Activated naive CD8-positive, alpha-beta T cell (primary cell): ENCODE results near the gene HACD1.
"Not testable (repeated sequence)": the region's sequence is repeated elsewhere in the genome, so short reads cannot be mapped to it uniquely, and the experiment has no call there.

Source experiments
- H3K27ac Mint-ChIP-seq: one replicate; pipeline ENCODE4 v1.8.0; 2021; ENCODE audit warnings: mixed read lengths
- H3K27me3 Mint-ChIP-seq: one replicate; pipeline ENCODE4 v1.8.0; 2021; ENCODE audit warnings: mixed read lengths
- H3K36me3 Mint-ChIP-seq: one replicate; pipeline ENCODE4 v1.8.0; 2021; ENCODE audit warnings: mixed read lengths
- H3K4me1 Mint-ChIP-seq: one replicate; pipeline ENCODE4 v1.8.0; 2021; ENCODE audit warnings: low read depth, mixed read lengths
- H3K4me3 Mint-ChIP-seq: one replicate; pipeline ENCODE4 v1.8.0; 2021; ENCODE audit warnings: mild to moderate bottlenecking, mixed read lengths
- H3K9me3 Mint-ChIP-seq: one replicate; pipeline ENCODE4 v1.8.0; 2021; ENCODE audit warnings: low read depth, mixed read lengths

Gene HACD1

DNA sequence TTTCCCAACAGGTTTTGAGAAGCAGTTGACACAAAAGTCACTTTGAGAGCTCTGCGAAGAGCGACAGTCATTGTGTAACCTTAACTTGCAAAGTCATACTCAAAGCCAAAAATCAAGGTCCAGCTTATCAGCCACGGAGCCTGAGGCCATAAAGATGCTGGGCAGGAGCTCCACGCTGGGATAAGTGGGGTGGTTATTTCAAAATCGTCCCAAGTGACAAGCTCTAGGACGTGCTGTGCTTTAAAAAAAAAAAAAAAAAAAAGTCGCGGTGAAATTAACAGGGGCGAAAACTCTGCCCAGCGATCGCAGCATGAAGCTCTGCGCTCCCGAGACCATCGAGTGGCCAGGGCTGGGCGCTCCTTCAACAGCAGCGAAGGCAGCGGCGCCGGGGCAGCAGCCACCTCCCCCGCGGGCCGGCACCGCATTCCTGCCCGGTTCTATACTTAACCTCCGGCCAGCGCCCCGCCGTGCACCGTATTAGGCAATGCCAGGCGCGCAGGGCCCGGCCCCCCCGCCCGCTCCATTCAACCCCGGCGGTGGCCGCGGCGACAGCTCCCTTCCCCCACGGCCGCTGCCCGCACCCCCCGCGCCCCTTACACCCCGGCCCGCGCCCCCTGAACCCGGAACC is 657 bp downstream of the HACD1 start:
- Mint-ChIP-seq H3K9me3 (no peaks in the 10 kb centered on the region), H3K27ac (no peak overlapping the region), H3K4me1 (peaks cover 4% of the 10 kb centered on the region), H3K4me3 (peak overlapping the region; percentile 75), H3K36me3 (no peaks in the 10 kb centered on the region), H3K27me3 (peaks cover 16% of the 10 kb centered on the region)

DNA sequence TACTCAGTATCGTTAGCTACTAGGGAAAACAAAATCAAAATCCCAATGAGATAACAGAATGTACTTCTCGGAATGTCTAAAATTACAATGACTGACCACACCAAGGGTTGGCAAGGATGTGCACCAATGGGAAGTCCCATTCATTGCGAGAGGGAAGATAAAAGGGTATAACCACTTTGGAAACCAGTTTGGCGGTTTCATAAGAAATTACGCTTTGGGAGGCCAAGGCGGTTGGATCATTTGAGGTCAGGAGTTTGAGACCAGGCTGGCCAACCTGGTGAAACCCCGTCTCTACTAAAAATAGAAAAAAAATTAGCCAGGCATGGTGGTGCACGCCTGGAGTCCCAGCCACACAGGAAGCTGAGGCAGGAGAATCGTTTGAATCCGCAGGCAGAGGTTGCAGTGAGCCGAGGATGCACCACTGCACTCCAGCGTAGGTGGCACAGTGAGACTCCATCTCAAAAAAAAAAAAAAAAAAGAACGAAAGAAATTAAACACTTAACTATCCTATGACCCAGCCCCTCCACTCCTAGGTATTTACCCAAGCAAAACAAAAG is 7.6 kb downstream of the HACD1 start:
- H3K9me3 Mint-ChIP-seq = no peaks in the 10 kb centered on the region
- H3K27me3 Mint-ChIP-seq = no peaks in the 10 kb centered on the region
- no peaks in the 10 kb centered on the region for H3K4me1 Mint-ChIP-seq
- no peak overlapping the region for H3K27ac Mint-ChIP-seq
- no peak overlapping the region for H3K4me3 Mint-ChIP-seq
- H3K36me3 Mint-ChIP-seq = no peaks in the 10 kb centered on the region

DNA sequence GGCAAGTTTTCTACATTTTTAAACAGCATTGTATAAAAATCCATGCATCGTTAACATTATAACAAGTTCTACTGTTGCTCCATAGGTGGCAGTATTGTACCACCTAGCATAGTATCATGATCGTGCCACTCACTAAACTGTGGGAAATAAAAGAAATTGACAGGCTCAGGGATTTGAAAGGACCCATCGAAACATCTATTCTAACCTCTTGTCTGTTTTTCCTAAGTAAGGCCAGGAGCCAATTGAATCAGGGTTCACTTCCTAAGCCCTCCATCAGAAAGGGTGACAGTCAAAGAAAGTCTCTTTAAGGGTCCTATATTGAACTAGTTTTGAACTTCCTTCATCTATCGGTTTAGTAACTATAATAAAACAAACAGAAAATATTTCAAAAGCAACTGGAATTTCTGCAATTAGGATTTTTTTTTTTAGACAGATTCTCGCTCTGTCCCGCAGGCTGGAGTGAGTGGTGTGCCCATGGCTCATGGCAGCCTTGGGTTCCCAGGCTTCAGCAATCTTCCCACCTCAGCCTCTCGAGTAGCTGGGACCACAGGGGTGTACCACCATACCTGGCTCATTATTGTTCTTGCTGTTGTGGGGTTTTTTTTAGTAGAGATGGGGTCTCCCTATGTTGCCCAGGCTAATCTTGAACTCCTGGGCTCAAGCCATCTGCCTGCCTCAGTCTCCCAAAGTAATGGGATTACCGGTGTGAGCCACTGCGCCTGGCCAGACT is 9.4 kb downstream of the HACD1 start:
- Mint-ChIP-seq H3K4me3 (no peak overlapping the region), H3K4me1 (no peaks in the 10 kb centered on the region), H3K27me3 (no peaks in the 10 kb centered on the region), H3K27ac (no peak overlapping the region), H3K36me3 (no peaks in the 10 kb centered on the region), H3K9me3 (no peaks in the 10 kb centered on the region)

DNA sequence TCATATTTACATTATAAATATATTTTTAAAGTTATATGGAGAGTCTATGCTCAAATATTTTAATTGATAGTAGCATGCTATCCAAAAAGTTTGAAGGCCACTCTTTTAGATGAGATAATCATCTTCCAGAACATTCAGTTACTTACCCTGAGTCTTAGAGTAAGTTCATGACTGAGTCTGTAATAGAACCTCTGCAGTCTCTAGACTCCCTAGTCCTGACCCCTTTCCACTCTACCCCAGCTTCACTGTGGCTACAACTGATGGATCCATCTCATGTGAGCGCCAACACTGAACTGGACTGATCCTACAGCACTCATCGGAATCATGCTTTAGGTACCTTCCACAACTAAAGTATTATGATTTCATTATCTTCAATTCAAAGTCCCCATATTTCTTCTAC is 10.1 kb downstream of the HACD1 start:
- no peaks in the 10 kb centered on the region for H3K4me1 Mint-ChIP-seq
- H3K27me3 Mint-ChIP-seq = no peaks in the 10 kb centered on the region
- no peaks in the 10 kb centered on the region for H3K9me3 Mint-ChIP-seq
- no peaks in the 10 kb centered on the region for H3K36me3 Mint-ChIP-seq
- H3K27ac Mint-ChIP-seq = no peak overlapping the region
- H3K4me3 Mint-ChIP-seq = no peak overlapping the region

DNA sequence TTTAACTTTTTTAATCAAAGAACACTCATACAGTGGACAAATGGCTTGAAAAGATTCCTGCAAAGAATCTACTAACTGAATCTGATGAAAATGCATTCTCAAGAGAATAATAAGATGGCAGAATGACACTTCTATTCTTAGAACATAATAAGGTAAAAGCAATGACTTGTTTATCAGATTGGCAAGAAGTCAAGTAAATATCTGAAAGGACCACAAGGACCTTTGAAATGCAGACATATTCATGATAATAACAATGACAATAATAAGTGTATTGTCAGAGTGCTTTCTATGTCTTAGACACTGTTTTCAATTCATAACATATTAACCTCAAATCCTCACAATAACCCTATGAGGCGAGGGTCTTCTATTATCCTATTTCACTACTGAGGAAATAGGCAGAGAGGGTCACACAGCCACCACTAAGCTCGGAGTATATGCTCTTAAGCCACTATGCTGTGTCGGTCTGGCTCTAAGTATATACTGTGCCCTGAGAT is 10.6 kb downstream of the HACD1 start:
- no peak overlapping the region for H3K4me3 Mint-ChIP-seq
- H3K27me3 Mint-ChIP-seq = no peaks in the 10 kb centered on the region
- no peaks in the 10 kb centered on the region for H3K4me1 Mint-ChIP-seq
- no peaks in the 10 kb centered on the region for H3K36me3 Mint-ChIP-seq
- H3K9me3 Mint-ChIP-seq = no peaks in the 10 kb centered on the region
- H3K27ac Mint-ChIP-seq = no peak overlapping the region

DNA sequence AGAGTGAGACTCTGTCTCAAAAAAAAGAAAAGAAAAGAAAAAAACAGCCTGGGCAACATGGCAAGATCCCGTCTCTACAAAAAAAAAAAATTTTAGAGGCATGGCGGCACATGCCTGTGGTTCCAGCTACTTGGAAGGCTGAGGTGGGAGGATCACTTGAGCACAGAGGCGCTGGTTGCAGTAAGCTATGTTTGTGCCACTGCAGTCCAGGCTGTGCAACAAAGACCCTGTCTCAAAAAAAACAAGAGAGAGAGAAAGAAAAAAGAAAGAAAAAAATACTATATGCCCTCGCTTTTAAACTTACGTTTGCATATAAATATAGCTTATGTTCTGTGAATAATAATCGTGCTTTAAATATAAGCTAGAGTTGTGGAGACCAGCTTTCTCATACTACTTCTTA is 11.2 kb downstream of the HACD1 start:
- H3K4me3 Mint-ChIP-seq = no peak overlapping the region
- no peaks in the 10 kb centered on the region for H3K4me1 Mint-ChIP-seq
- H3K27me3 Mint-ChIP-seq = no peaks in the 10 kb centered on the region
- H3K27ac Mint-ChIP-seq = no peak overlapping the region
- H3K9me3 Mint-ChIP-seq = no peaks in the 10 kb centered on the region
- no peaks in the 10 kb centered on the region for H3K36me3 Mint-ChIP-seq

DNA sequence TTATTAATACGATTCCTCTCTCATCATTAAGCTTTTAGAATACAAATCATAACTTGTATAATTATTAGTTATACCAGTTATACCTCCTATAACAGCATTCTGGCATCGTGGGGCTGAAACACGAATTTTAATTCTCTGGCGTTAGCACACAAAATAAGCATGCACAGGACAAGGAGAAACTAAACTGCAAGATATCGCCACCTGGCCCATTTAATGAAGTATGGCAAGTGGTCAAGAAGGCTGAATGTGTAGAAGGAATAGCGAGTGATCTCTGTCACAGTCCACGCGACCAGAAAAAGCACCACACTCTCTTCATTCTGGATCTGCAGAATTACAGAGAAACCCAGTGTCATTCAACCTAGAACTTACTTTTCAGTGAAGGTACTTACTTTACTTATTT is 18.1 kb downstream of the HACD1 start:
- Mint-ChIP-seq H3K9me3 (no peaks in the 10 kb centered on the region), H3K36me3 (no peaks in the 10 kb centered on the region), H3K4me1 (no peaks in the 10 kb centered on the region), H3K4me3 (no peak overlapping the region), H3K27me3 (peaks cover 3% of the 10 kb centered on the region), H3K27ac (no peak overlapping the region)

DNA sequence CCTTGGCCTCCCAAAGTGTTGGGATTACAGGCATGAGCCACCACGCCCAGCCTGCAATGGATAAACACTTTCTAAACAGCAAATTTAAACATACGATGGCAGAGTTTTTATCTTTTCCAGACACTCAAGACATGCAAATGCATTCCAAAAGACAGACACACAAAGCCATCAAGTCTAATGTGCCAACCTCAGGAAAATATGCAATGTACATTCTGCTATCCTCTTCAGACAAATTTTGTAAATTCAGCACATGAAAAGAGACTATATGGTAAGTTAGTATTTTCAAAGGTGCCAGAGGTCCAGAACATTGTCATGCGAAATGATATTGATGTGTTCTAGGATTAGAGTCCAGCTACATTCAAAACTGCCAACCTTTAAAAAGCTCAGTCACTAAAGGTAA is 19.8 kb downstream of the HACD1 start:
- no peaks in the 10 kb centered on the region for H3K36me3 Mint-ChIP-seq
- no peaks in the 10 kb centered on the region for H3K9me3 Mint-ChIP-seq
- H3K4me3 Mint-ChIP-seq = no peak overlapping the region
- no peak overlapping the region for H3K27ac Mint-ChIP-seq
- H3K4me1 Mint-ChIP-seq = no peaks in the 10 kb centered on the region
- H3K27me3 Mint-ChIP-seq = peaks cover 3% of the 10 kb centered on the region

DNA sequence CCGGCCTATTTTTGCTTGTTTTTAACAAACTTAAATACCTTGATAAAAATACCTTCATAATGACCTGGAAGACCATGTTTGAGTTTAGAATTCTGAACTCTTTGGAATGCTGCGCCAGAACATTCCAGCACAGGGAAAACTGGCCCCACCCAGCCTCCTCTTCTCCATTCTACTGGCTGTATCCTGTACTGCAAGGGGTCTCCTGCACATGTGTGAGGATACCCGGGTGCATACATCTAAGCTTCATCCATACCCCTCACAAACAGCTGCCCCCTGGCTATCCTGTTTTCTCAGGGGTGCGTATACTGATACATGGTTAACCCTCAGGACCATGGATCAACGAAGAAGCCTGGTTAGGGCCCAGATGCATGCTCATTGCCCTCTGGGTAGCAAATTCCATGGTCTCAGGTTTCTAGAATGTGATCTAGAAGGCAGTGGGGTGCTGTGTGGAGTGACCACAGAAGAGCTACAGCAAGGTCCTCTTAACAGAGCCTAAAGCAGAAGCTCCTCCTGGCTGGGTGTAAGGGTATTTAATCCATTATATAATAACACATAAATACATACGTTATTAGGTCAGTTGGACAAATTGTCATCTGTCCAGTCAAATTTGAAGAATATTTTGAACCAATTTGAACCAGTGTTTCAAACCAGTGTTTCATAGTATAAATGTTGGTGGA is 26.1 kb downstream of the HACD1 start:
- Mint-ChIP-seq H3K9me3 (no peaks in the 10 kb centered on the region), H3K27ac (no peak overlapping the region), H3K27me3 (peaks cover 1% of the 10 kb centered on the region), H3K36me3 (no peaks in the 10 kb centered on the region), H3K4me3 (no peak overlapping the region), H3K4me1 (peaks cover 3% of the 10 kb centered on the region)

DNA sequence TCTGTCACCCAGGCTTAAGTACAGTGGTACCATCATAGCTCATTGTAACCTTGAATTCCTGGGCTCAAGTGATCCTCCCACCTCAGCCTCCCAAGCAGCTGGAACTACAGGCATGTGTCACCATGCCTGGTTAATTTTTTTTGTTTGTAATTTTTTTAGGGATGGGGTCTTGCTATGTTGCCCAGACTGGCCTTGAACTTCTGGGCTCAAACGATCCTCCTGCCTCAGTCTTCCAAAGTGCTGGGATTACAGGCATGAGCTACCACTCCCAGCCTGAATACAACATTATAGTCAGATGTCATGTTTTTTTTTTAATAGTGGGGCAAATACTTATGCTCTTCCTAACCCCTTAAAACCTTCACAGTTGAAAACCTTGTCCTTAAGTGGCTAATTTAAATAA is 27.9 kb downstream of the HACD1 start:
- H3K36me3 Mint-ChIP-seq, H3K27ac Mint-ChIP-seq, H3K4me1 Mint-ChIP-seq, H3K9me3 Mint-ChIP-seq, H3K27me3 Mint-ChIP-seq, H3K4me3 Mint-ChIP-seq: not testable (repeated sequence)

DNA sequence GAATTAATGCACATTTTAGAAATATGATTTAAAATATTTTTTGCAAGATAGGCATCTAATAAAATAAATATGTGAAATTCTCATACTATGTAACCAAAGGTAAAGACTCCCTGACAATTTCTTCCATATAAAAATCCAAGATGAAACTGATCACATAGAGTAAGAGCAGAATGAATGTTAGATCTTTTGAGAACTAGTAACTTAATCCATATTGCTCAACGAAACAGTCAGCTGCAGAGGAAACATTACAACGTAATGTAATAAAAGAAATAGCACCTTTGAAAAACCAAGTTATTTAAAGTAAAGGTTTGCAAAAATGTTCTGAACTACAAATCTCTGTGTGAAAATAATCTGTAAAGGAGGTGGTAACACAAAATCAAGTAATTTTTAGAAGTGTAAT is 28.8 kb downstream of the HACD1 start:
- Mint-ChIP-seq H3K27ac (no peak overlapping the region), H3K9me3 (no peaks in the 10 kb centered on the region), H3K4me1 (peaks cover 3% of the 10 kb centered on the region), H3K36me3 (no peaks in the 10 kb centered on the region), H3K27me3 (peaks cover 1% of the 10 kb centered on the region), H3K4me3 (no peak overlapping the region)

DNA sequence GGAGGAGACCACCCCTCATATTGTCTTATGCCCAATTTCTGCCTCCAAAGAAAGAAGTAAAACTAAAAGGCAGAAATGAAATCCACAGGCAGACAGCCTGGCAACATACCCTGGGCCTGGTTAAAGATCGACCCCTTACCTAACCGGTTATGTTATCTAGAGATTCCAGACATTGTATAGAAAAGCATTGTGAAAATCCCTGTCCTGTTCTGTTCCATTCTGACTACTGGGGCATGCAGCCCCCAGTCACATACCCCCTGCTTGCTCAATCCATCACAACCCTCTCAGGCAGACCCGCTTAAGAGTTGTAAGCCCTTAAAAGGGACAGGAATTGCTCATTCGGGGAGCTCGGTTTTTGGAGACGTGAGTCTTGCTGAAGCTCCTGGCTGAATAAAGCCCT is 29.9 kb downstream of the HACD1 start:
- H3K36me3 Mint-ChIP-seq, H3K27ac Mint-ChIP-seq, H3K4me3 Mint-ChIP-seq: not testable (repeated sequence)

DNA sequence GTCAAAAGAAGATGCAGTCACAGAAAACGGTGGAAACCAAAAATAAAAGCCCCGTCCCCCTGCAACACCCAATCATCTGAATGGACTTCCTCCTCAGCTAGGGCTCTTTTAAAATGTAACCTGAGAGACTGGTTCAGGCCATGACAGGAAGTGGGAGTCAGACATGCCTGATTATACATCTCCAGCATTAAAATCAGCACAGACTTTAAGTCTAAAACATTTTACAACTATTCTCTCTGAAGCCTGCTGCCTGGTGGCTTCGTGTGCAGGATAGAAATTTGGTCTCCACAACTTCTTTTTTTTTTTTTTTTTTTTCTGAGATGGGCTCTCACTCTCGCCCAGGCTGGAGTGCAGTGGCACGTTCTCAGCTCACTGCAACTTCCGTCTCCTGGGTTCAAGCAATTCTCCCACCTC is 30.3 kb downstream of the HACD1 start:
- Mint-ChIP-seq H3K36me3 (no peaks in the 10 kb centered on the region), H3K4me3 (no peak overlapping the region), H3K9me3 (no peaks in the 10 kb centered on the region), H3K27me3 (peaks cover 1% of the 10 kb centered on the region), H3K4me1 (peaks cover 3% of the 10 kb centered on the region), H3K27ac (no peak overlapping the region)

More for the DNA sequence above, 29.9 kb downstream of the HACD1 start:
- not testable (repeated sequence) for H3K27me3 Mint-ChIP-seq, H3K4me1 Mint-ChIP-seq, H3K9me3 Mint-ChIP-seq

DNA sequence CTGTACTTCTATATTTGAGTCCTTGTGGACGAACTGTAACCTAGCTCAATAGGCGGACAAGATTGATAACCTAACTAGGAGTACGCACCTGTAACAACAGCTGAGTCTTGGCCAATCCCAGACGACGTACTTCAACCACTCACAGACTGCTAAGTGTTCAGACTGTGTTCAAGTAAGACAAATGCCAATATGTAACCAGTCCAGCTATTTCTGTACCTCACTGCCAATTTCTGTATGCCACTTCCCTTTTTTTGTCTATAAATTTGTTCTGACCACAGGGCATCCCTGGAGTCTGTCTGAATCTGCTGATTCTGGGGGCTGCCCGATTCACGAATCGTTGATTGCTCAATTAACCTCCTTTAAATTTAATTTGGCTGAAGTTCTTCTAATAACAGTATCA is 32.2 kb downstream of the HACD1 start:
- Mint-ChIP-seq H3K4me3 (no peak overlapping the region), H3K27ac (no peak overlapping the region), H3K4me1 (peaks cover 3% of the 10 kb centered on the region), H3K9me3 (no peaks in the 10 kb centered on the region), H3K27me3 (peaks cover 1% of the 10 kb centered on the region), H3K36me3 (no peaks in the 10 kb centered on the region)

DNA sequence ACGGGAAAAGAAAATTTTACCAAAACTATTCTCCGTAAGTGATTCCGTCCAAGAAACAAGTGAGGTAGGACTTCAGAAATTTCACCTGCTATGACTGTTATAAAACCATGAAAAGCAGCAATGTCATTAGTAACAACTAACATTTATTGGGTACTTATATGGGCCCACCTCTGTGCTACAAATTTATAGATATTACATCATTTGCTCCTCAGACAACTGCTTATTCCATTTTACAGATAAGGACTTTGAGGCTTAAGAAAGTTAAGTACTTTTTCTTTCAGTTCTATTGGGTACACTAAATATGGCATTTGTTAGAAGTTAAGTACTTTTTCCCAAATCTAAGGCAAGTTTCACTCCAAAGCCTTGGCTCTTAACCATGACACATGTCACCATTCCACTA is 36.3 kb downstream of the HACD1 start:
- no peak overlapping the region for H3K4me3 Mint-ChIP-seq
- H3K4me1 Mint-ChIP-seq = no peaks in the 10 kb centered on the region
- no peak overlapping the region for H3K27ac Mint-ChIP-seq
- H3K27me3 Mint-ChIP-seq = no peaks in the 10 kb centered on the region
- no peaks in the 10 kb centered on the region for H3K9me3 Mint-ChIP-seq
- H3K36me3 Mint-ChIP-seq = no peaks in the 10 kb centered on the region
